GM23248 (cell line): Measurements from ENCODE around the gene MUC22. TPM values are rescaled to one million over a fixed set of nuclear protein-coding genes. Genes with fewer than 3 reads are reported as not detected.

Experiments
- DNase-seq: peaks from one replicate; pipeline ENCODE4 v3.0.0-alpha.2; 2015
- H2AFZ ChIP-seq: fragments of 200-600 bp; sonication (generic); 2 replicates; pipeline ENCODE4 v1.6.1; 2016; ENCODE audit warnings: antibody characterized with exemption
- H3F3A ChIP-seq: fragments of 200-600 bp; sonication (generic); 2 replicates; pipeline ENCODE4 v1.6.1; 2016; ENCODE audit warnings: mild to moderate bottlenecking, antibody characterized with exemption, mixed run types; ENCODE audit not compliant: insufficient read depth
- H3K27ac ChIP-seq: fragments of 200-600 bp; sonication (generic); 2 replicates; pipeline ENCODE4 v1.5.1; 2016; ENCODE audit warnings: mild to moderate bottlenecking
- H3K27me3 ChIP-seq: fragments of 200-600 bp; sonication (generic); replicated peaks from 2 replicates; pipeline ENCODE4 v1.6.1; 2016; ENCODE audit warnings: mild to moderate bottlenecking; ENCODE audit not compliant: insufficient read depth
- H3K36me3 ChIP-seq: fragments of 200-600 bp; sonication (generic); 2 replicates; pipeline ENCODE4 v1.6.1; 2016; ENCODE audit warnings: low read depth, mild to moderate bottlenecking
- H3K4me1 ChIP-seq: fragments of 200-600 bp; sonication (generic); 2 replicates; pipeline ENCODE4 v1.6.1; 2016; ENCODE audit warnings: mild to moderate bottlenecking; ENCODE audit not compliant: insufficient read depth
- H3K4me2 ChIP-seq: fragments of 200-600 bp; sonication (generic); one replicate; pipeline ENCODE4 v1.6.1; 2016; ENCODE audit warnings: mild to moderate bottlenecking; ENCODE audit not compliant: unreplicated experiment
- H3K4me3 ChIP-seq: fragments of 200-600 bp; sonication (generic); 2 replicates; pipeline ENCODE4 v1.5.1; 2016; ENCODE audit warnings: mild to moderate bottlenecking
- H3K79me2 ChIP-seq: fragments of 200-600 bp; sonication (generic); 2 replicates; pipeline ENCODE4 v1.6.1; 2016; ENCODE audit warnings: mild to moderate bottlenecking; ENCODE audit not compliant: insufficient read depth
- H3K9ac ChIP-seq: fragments of 200-600 bp; sonication (generic); 2 replicates; pipeline ENCODE4 v1.6.1; 2016; ENCODE audit warnings: mild to moderate bottlenecking
- H3K9me2 ChIP-seq: fragments of 200-600 bp; sonication (generic); 2 replicates; pipeline ENCODE4 v1.6.1; 2016; ENCODE audit warnings: mixed run types, mild to moderate bottlenecking, moderate library complexity; ENCODE audit not compliant: insufficient read depth
- H3K9me3 ChIP-seq: fragments of 200-600 bp; sonication (generic); one replicate; pipeline ENCODE4 v1.6.1; 2017; ENCODE audit warnings: low read depth
- H4K20me1 ChIP-seq: fragments of 200-600 bp; sonication (generic); 2 replicates; pipeline ENCODE4 v1.6.0; 2016; ENCODE audit not compliant: insufficient read depth
- EZH2 ChIP-seq: fragments of 200-600 bp; sonication (generic); IDR thresholded peaks from 2 replicates; pipeline ENCODE4 v1.6.1; 2018; ENCODE audit warnings: antibody characterized with exemption, mild to moderate bottlenecking; ENCODE audit not compliant: insufficient read depth, poor library complexity, severe bottlenecking
- EZH2phosphoT487 ChIP-seq: fragments of 200-600 bp; sonication (generic); IDR thresholded peaks from 2 replicates; pipeline ENCODE4 v1.6.1; 2018; ENCODE audit warnings: antibody characterized with exemption, moderate library complexity, mild to moderate bottlenecking, low read depth; ENCODE audit not compliant: insufficient read depth
- WGBS, 2 experiments: methylation state at CpG; one replicate each; pipeline ENCODE4 v1.1.6; 2015 to 2017; ENCODE audit warnings: low lambda C conversion rate in 2 of 2, low coverage in 1 of 2; ENCODE audit errors: missing lambda C conversion rate in 2 of 2; 5-methylcytosine and 5-hydroxymethylcytosine counted together
- in situ Hi-C: fragments of 300-500 bp; cut with MboI; formaldehyde crosslinking; loops from 2 replicates; pipeline ENCODE4 v1.15.0; 2020
- polyA plus RNA-seq: library from polyadenylated mRNA; unstranded; fragments of >200 nt; fragmentation: Nextera tagmentation; extraction: Ambion mirVana; gene quantifications from 2 replicates; pipeline ENCODE4 v1.2.1, GENCODE V29; 2016
- total RNA-seq: library from RNA; depleted of rRNA; stranded (reverse); fragments of >200 nt; shearing (Covaris generic); gene quantifications from 2 replicates; pipeline ENCODE4 v1.2.3, GENCODE V29; 2014

Gene MUC22
- total and polyA plus RNA-seq, 2 experiments from 2014 or later: not detected

DNA sequence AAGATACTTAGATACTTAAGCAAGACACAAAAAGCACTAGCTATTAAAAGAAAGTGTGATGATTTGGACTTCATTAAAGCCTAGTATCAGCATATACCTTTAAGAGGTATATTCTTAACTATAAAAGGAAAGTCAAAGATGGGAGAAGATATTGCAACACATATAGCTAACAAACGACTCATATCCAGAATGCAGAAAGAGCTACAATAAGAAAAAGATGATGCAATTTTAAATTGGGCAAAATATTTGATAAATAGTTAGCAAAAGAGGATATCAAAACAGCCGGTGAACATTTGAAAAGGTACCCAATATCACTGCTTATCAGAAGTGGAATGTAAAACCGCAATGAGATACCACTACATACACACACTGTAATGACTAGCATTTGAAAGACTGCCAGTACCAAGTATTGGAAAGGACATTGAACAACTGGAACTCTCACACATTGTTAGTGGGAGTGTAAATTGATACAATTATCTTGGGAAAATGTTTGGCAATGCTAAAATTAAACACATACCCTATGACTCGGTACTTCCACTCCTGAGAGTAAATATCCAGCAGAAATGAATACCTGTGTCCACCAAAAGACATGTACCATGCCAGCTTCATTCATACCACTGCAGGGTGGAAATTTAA lies 25.7 kb downstream of the MUC22 start:
- WGBS, 2 experiments: 64 to 67% methylated on average over 4 of the region's 4 CpGs
- Histone ChIP-seq H3K4me2 (no peak overlapping the region), H3F3A (peaks cover 27% of the 10 kb centered on the region), H3K79me2 (no peaks in the 10 kb centered on the region), H3K4me3 (no peak overlapping the region), H3K9ac (no peak overlapping the region), H4K20me1 (no peaks in the 10 kb centered on the region), H3K27ac (no peak overlapping the region), H3K9me3 (no peaks in the 10 kb centered on the region), H2AFZ (no peak overlapping the region), H3K36me3 (no peaks in the 10 kb centered on the region), H3K27me3 (no peaks in the 10 kb centered on the region), H3K9me2 (no peaks in the 10 kb centered on the region), H3K4me1 (peaks cover 22% of the 10 kb centered on the region)
- TF ChIP-seq EZH2 (no peak), EZH2phosphoT487 (no peak)
- in situ Hi-C loops: no loop called here
- DNase-seq: peak; percentile 42

DNA sequence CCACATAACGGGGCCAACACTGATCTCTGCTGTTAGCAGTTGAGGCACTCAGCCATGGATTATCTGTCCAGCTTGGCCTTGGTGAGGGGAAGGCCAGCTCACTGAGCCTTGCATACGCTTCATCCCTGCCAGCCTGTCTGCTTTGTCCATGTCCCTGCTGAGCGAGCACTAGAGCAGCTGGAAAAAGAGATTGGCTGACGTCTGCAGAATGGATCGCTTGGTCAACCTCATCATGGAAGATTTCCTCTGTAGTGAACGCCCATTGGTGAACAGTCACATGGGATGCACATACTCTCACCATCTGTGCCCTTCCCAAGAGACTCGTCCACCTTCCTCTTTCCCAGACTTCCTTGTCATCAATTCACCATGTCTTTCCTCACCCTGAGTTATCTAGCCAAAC lies 26.9 kb downstream of the MUC22 start:
- H3K27me3 ChIP-seq: no peaks in the 10 kb centered on the region
- peak; percentile 52 for DNase-seq
- peaks cover 22% of the 10 kb centered on the region for H3K4me1 ChIP-seq
- in situ Hi-C loops: no loop called here
- no peaks in the 10 kb centered on the region for H3K79me2 ChIP-seq
- H3K27ac ChIP-seq: peak overlapping the region; percentile 53
- peak overlapping the region; percentile 64 for H3K4me2 ChIP-seq
- TF ChIP-seq EZH2phosphoT487 (no peak), EZH2 (no peak)
- H4K20me1 ChIP-seq: no peaks in the 10 kb centered on the region
- H3K9me2 ChIP-seq: no peaks in the 10 kb centered on the region
- H2AFZ ChIP-seq: 0 out of 2 replicates have a peak overlapping the region, but pooled peaks have one; percentile 1
- no peak overlapping the region for H3K4me3 ChIP-seq
- H3F3A ChIP-seq: peaks cover 27% of the 10 kb centered on the region
- no peaks in the 10 kb centered on the region for H3K9me3 ChIP-seq
- WGBS, 2 experiments: 39 to 43% methylated on average over 7 of the region's 7 CpGs
- H3K9ac ChIP-seq: no peak overlapping the region
- no peaks in the 10 kb centered on the region for H3K36me3 ChIP-seq

- H3K9ac ChIP-seq: no peak overlapping the region
- H2AFZ ChIP-seq: 0 out of 2 replicates have a peak overlapping the region, but pooled peaks have one; percentile 1
- TF ChIP-seq EZH2phosphoT487 (no peak), EZH2 (no peak)
- H3F3A ChIP-seq: peaks cover 27% of the 10 kb centered on the region
- peaks cover 22% of the 10 kb centered on the region for H3K4me1 ChIP-seq
- no peaks in the 10 kb centered on the region for H3K36me3 ChIP-seq
- no peaks in the 10 kb centered on the region for H3K9me3 ChIP-seq
- in situ Hi-C loops: no loop called here
- peak; percentile 89 for DNase-seq
- H3K27me3 ChIP-seq: no peaks in the 10 kb centered on the region
- H3K79me2 ChIP-seq: no peaks in the 10 kb centered on the region
- no peak overlapping the region for H3K4me3 ChIP-seq
- H3K27ac ChIP-seq: peak overlapping the region; percentile 53
- H3K4me2 ChIP-seq: peak overlapping the region; percentile 64
- no peaks in the 10 kb centered on the region for H3K9me2 ChIP-seq
- no peaks in the 10 kb centered on the region for H4K20me1 ChIP-seq
- WGBS, 2 experiments: 24 to 28% methylated on average over 3 of the region's 3 CpGs
Measured at GRCh38 chr6:31037682-31038081, 27.4 kb downstream of the MUC22 start.

DNA sequence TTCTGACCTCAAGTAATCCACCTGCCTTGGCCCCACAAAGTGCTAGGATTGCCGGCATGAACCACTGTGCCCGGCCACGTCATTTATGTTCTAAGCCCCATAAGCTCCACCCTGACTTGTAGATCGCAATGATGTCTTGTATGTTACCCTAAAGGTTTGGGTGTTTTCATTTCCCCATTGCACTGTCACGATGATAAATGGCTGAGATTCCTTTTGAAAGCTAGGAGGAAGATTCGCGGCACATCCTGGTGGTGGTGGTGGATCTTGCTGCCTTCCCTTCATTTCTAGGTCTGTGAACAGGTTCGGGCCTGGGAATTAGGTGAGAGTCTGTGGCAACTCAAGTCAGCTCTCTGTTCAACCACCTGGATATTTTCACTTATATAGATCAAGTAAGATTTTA lies 28.3 kb downstream of the MUC22 start:
- no peak overlapping the region for H3K9ac ChIP-seq
- no peak overlapping the region for H2AFZ ChIP-seq
- H3K4me3 ChIP-seq: no peak overlapping the region
- H3K36me3 ChIP-seq: no peaks in the 10 kb centered on the region
- DNase-seq: no peak
- H3K9me3 ChIP-seq: no peaks in the 10 kb centered on the region
- no peaks in the 10 kb centered on the region for H3K9me2 ChIP-seq
- H3K4me2 ChIP-seq: no peak overlapping the region
- H3K27ac ChIP-seq: no peak overlapping the region
- WGBS, 2 experiments: 94% methylated on average over 8 of the region's 8 CpGs
- no peaks in the 10 kb centered on the region for H3K79me2 ChIP-seq
- H4K20me1 ChIP-seq: no peaks in the 10 kb centered on the region
- TF ChIP-seq EZH2phosphoT487 (no peak), EZH2 (no peak)
- peaks cover 8% of the 10 kb centered on the region; the same call in 1 of the 2 replicates for H3K27me3 ChIP-seq
- in situ Hi-C loops: no loop called here
- H3F3A ChIP-seq: peaks cover 32% of the 10 kb centered on the region
- peaks cover 22% of the 10 kb centered on the region for H3K4me1 ChIP-seq

DNA sequence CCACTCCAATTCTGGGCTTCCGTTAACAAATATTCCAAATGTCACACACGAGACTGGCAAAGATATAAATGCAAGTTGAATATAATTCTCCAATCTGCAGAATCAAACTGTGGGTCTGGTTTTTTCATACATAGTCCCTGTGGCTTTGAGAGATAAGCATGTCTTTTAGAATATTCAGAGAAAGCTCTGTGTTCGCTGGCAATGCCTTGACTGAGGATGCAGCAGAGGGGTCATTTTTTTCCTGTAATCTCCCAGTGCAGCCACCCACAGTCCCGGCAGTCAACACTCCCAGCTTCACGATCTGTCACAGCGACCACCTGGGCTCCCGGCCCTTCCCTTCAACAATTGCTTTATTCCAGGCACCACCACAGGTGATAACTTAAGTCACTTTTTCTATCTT lies 30.5 kb downstream of the MUC22 start:
- no peaks in the 10 kb centered on the region for H3K36me3 ChIP-seq
- no peak for DNase-seq
- peaks cover 19% of the 10 kb centered on the region for H3K4me1 ChIP-seq
- H3K4me2 ChIP-seq: no peak overlapping the region
- H3K27ac ChIP-seq: no peak overlapping the region
- H4K20me1 ChIP-seq: no peaks in the 10 kb centered on the region
- no peak overlapping the region for H3K4me3 ChIP-seq
- H3K79me2 ChIP-seq: no peaks in the 10 kb centered on the region
- no peak overlapping the region for H2AFZ ChIP-seq
- peaks cover 32% of the 10 kb centered on the region for H3F3A ChIP-seq
- in situ Hi-C loops: no loop called here
- no peaks in the 10 kb centered on the region for H3K9me2 ChIP-seq
- WGBS, 2 experiments: 89 to 93% methylated on average over 7 of the region's 7 CpGs
- peaks cover 9% of the 10 kb centered on the region; the same call in 1 of the 2 replicates for H3K27me3 ChIP-seq
- H3K9me3 ChIP-seq: no peaks in the 10 kb centered on the region
- no peak for TF ChIP-seq EZH2
- no peak for TF ChIP-seq EZH2phosphoT487
- H3K9ac ChIP-seq: no peak overlapping the region
